Smooth muscle cell (in vitro differentiated cells): ENCODE data around the gene AHNAK. TPM values are rescaled to one million over a fixed set of nuclear protein-coding genes. Genes with fewer than 3 reads are reported as not detected.

Experiments
- DNase-seq: peaks from one replicate; lab custom pipeline; 2025; ENCODE audit not compliant: unreplicated experiment; lab: John Stamatoyannopoulos, UW
- H2AFZ ChIP-seq: fragments of 200-600 bp; sonication (generic); 2 replicates; pipeline ENCODE4 v1.6.0; 2016; ENCODE audit warnings: antibody characterized with exemption, low read depth, mild to moderate bottlenecking
- H3F3A ChIP-seq: fragments of 200-600 bp; sonication (generic); 2 replicates; pipeline ENCODE4 v1.6.0; 2017; ENCODE audit warnings: antibody characterized with exemption, low read depth
- H3K27ac ChIP-seq: fragments of 200-600 bp; sonication (generic); 2 replicates; pipeline ENCODE4 v1.5.1; 2016; ENCODE audit warnings: low read depth, mild to moderate bottlenecking
- H3K27me3 ChIP-seq: fragments of 200-600 bp; sonication (generic); 2 replicates; pipeline ENCODE4 v1.6.1; 2016; ENCODE audit warnings: low read depth, mild to moderate bottlenecking
- H3K36me3 ChIP-seq: fragments of 200-600 bp; sonication (generic); 2 replicates; pipeline ENCODE4 v1.5.1; 2016; ENCODE audit warnings: low read depth
- H3K4me1 ChIP-seq: fragments of 200-600 bp; sonication (generic); 2 replicates; pipeline ENCODE4 v1.5.1; 2016; ENCODE audit warnings: low read depth
- H3K4me2 ChIP-seq: fragments of 200-600 bp; sonication (generic); 2 replicates; pipeline ENCODE4 v1.6.0; 2016; ENCODE audit warnings: mild to moderate bottlenecking
- H3K4me3 ChIP-seq: fragments of 200-600 bp; sonication (generic); 2 replicates; pipeline ENCODE4 v1.5.1; 2016; ENCODE audit warnings: mild to moderate bottlenecking
- H3K79me2 ChIP-seq: fragments of 200-600 bp; sonication (generic); 2 replicates; pipeline ENCODE4 v1.6.0; 2016; ENCODE audit warnings: low read depth, mild to moderate bottlenecking
- H3K9ac ChIP-seq: fragments of 200-600 bp; sonication (generic); 2 replicates; pipeline ENCODE4 v1.6.0; 2016; ENCODE audit warnings: low read depth
- H3K9me3 ChIP-seq: fragments of 200-600 bp; sonication (generic); replicated peaks from 2 replicates; pipeline ENCODE4 v1.5.1; 2016; ENCODE audit warnings: low read depth
- H4K20me1 ChIP-seq: fragments of 200-600 bp; sonication (generic); 2 replicates; pipeline ENCODE4 v1.6.0; 2016; ENCODE audit warnings: low read depth
- CTCF ChIP-seq: fragments of 200-600 bp; sonication (generic); IDR thresholded peaks from 2 replicates; pipeline ENCODE4 v1.5.1; 2017; ENCODE audit warnings: borderline replicate concordance, mild to moderate bottlenecking, antibody characterized with exemption; ENCODE audit not compliant: insufficient read depth, poor library complexity, severe bottlenecking
- WGBS: methylation state at CpG from one replicate; pipeline ENCODE4 v1.1.7; 2016; ENCODE audit warnings: low lambda C conversion rate; 5-methylcytosine and 5-hydroxymethylcytosine counted together
- polyA plus RNA-seq: library from polyadenylated mRNA; unstranded; fragments of >200 nt; fragmentation: Nextera tagmentation; extraction: Ambion mirVana; gene quantifications from 2 replicates; pipeline ENCODE4 v1.2.1, GENCODE V29; 2016
- total RNA-seq: library from RNA; depleted of rRNA; stranded (reverse); fragments of >200 nt; gene quantifications from 2 replicates; pipeline ENCODE4 v1.2.3, GENCODE V29; 2014

Gene AHNAK
- total and polyA plus RNA-seq, 2 experiments from 2014 or later: 27.2 to 229 TPM

GRCh38 chr11:62393735-62394134, 152.9 kb downstream of the AHNAK start:
- DNase-seq: no peak
- TF ChIP-seq CTCF: no peak
- H3K9me3 ChIP-seq: no peaks in the 10 kb centered on the region
- 94% methylated on average over 5 of the region's 5 CpGs for WGBS
- no peaks in the 10 kb centered on the region for H3K4me1 ChIP-seq
- H3K4me3 ChIP-seq: no peak overlapping the region
- no peak overlapping the region for H3K9ac ChIP-seq
- no peak overlapping the region for H2AFZ ChIP-seq
- H3K36me3 ChIP-seq: no peaks in the 10 kb centered on the region
- H4K20me1 ChIP-seq: no peaks in the 10 kb centered on the region
- H3K4me2 ChIP-seq: no peak overlapping the region
- H3K79me2 ChIP-seq: no peaks in the 10 kb centered on the region
- H3K27ac ChIP-seq: no peak overlapping the region
- no peaks in the 10 kb centered on the region for H3K27me3 ChIP-seq
- peaks cover 21% of the 10 kb centered on the region for H3F3A ChIP-seq

- no peak for DNase-seq
Measured at GRCh38 chr11:62393061-62393611, 153.5 kb downstream of the AHNAK start.

GRCh38 chr11:62392506-62392905, 154.1 kb downstream of the AHNAK start:
- Histone ChIP-seq H3K79me2 (no peaks in the 10 kb centered on the region), H3K4me3 (no peak overlapping the region), H3F3A (peaks cover 11% of the 10 kb centered on the region), H2AFZ (no peak overlapping the region), H3K27me3 (no peaks in the 10 kb centered on the region), H3K27ac (no peak overlapping the region), H3K4me2 (no peak overlapping the region), H4K20me1 (no peaks in the 10 kb centered on the region), H3K36me3 (no peaks in the 10 kb centered on the region), H3K9ac (no peak overlapping the region), H3K4me1 (no peaks in the 10 kb centered on the region), H3K9me3 (no peaks in the 10 kb centered on the region)
- WGBS: 83% methylated on average over 3 of the region's 3 CpGs
- no peak for DNase-seq
- no peak for TF ChIP-seq CTCF

More at GRCh38 chr11:62393061-62393611, 153.5 kb downstream of the AHNAK start:
- 87% methylated on average over 12 of the region's 12 CpGs for whole genome bisulfite sequencing
- Histone ChIP-seq H3K4me3 (no peak overlapping the region), H3K4me2 (no peak overlapping the region), H3K79me2 (no peaks in the 10 kb centered on the region), H3K27me3 (no peaks in the 10 kb centered on the region), H3K36me3 (no peaks in the 10 kb centered on the region), H3F3A (peaks cover 18% of the 10 kb centered on the region), H3K27ac (no peak overlapping the region), H3K9ac (no peak overlapping the region), H3K9me3 (no peaks in the 10 kb centered on the region), H2AFZ (no peak overlapping the region), H3K4me1 (no peaks in the 10 kb centered on the region), H4K20me1 (no peaks in the 10 kb centered on the region)
- TF ChIP-seq CTCF: no peak
